ENCODE data around the gene F2.
"Not testable (repeated sequence)": the region's sequence is repeated elsewhere in the genome, so short reads cannot be mapped to it uniquely, and the experiment has no call there.

Gene F2

GRCh38 chr11:46719048-46719542 is at the start of gene F2:
F2 (plus strand) TSS chr11:46719213; CDS start chr11:46719236, 23 bp downstream.
- DNase-seq, result no peak

GRCh38 chr11:46669711-46670139 is 49.3 kb upstream of the F2 start:
- DNase-seq, result no peak

- DNase-seq, result not testable (repeated sequence)
These were observed 48.5 kb upstream of the F2 start for GRCh38 chr11:46670521-46670920.

GRCh38 chr11:46671958-46672315 is 47.1 kb upstream of the F2 start:
- no peak for DNase-seq

- no peak for DNase-seq
These were observed 46.6 kb upstream of the F2 start for GRCh38 chr11:46672381-46672839.

- no peak for DNase-seq
These were observed 45.1 kb upstream of the F2 start for GRCh38 chr11:46673713-46674462.

GRCh38 chr11:46674463-46675287 is 44.3 kb upstream of the F2 start:
- no peak for DNase-seq

- DNase-seq, result no peak
These were observed 43.6 kb upstream of the F2 start for GRCh38 chr11:46675288-46675851.

GRCh38 chr11:46675949-46676348 is 43.1 kb upstream of the F2 start:
- no peak for DNase-seq

GRCh38 chr11:46676436-46677158 is 42.4 kb upstream of the F2 start:
- no peak for DNase-seq

GRCh38 chr11:46677169-46677568 is 41.8 kb upstream of the F2 start:
- no peak for DNase-seq

- no peak for DNase-seq
These were observed 40.8 kb upstream of the F2 start for GRCh38 chr11:46677991-46678740.

- no peak for DNase-seq
These were observed 40.3 kb upstream of the F2 start for GRCh38 chr11:46678741-46679130.

- no peak for DNase-seq
These were observed 39.5 kb upstream of the F2 start for GRCh38 chr11:46679241-46680163.

GRCh38 chr11:46680164-46680760 is 38.8 kb upstream of the F2 start:
- no peak for DNase-seq

GRCh38 chr11:46680815-46681214 is 38.2 kb upstream of the F2 start:
- no peak for DNase-seq

GRCh38 chr11:46681814-46682213 is 37.2 kb upstream of the F2 start:
- no peak for DNase-seq

- DNase-seq, result no peak
These were observed 36.0 kb upstream of the F2 start for GRCh38 chr11:46682773-46683752.

- DNase-seq, result no peak
These were observed 34.6 kb upstream of the F2 start for GRCh38 chr11:46684367-46684766.
